ENCODE data around the gene ABR. TPM values are rescaled to one million over a fixed set of nuclear protein-coding genes. Genes with fewer than 3 reads are reported as not detected.
A peak's percentile ranks its signal among the peaks of the same experiment; 100 is the strongest.

ABR gene
- total and polyA plus RNA-seq, 4 donors = 2.7 to 12.9 (median 6.8) TPM

GRCh38 chr17:1180958-1181752, 1.4 kb upstream of the ABR start:
- no peaks in the 10 kb centered on the region for H3K9me3 ChIP-seq (ENCODE audit: control insufficient read depth in 4 of 4, low read length in 3 of 4)
- no peaks in the 10 kb centered on the region for H3K36me3 ChIP-seq (ENCODE audit: control insufficient read depth in 4 of 4, insufficient read depth in 3 of 4, low read depth in 1 of 4, low read length in 3 of 4)
- no peak overlapping the region for H3K4me3 ChIP-seq (ENCODE audit: low read depth in 1 of 3, low read length in 3 of 3)
- DNase-seq (ENCODE audit: low spot score) = no peak
- 43% methylated on average over 23 of the region's 23 CpGs for WGBS
- no peak overlapping the region for H3K9ac ChIP-seq (ENCODE audit: low read depth in 1 of 2, low read length in 2 of 2)
- TF ChIP-seq ATF3 (IDR thresholded peaks at IDR 0.05) (no peak), FOXA1 (IDR thresholded peaks at IDR 0.05) (no peak), MAX (IDR thresholded peaks at IDR 0.05) (no peak), YY1 (IDR thresholded peaks at IDR 0.05) (no peak), EGR1 (IDR thresholded peaks at IDR 0.05; ENCODE audit: low read depth in 2 of 2) (no peak), RXRA (IDR thresholded peaks at IDR 0.05) (no peak), NR2F2 (IDR thresholded peaks at IDR 0.05) (no peak), RAD21 (IDR thresholded peaks at IDR 0.05) (no peak), TAF1 (conservative IDR thresholded peaks at IDR 0.05) (no peak), JUND (IDR thresholded peaks at IDR 0.05) (no peak), CTCF (IDR thresholded peaks at IDR 0.05; ENCODE audit: low read depth, low read length, missing input control) (no peak), HNF4A (conservative IDR thresholded peaks at IDR 0.05) (no peak), FOXA2 (IDR thresholded peaks at IDR 0.05) (no peak), REST (IDR thresholded peaks at IDR 0.05) (no peak)
- H3K27me3 ChIP-seq (ENCODE audit: control insufficient read depth in 4 of 4, insufficient read depth in 4 of 4, low read length in 3 of 4) = peaks cover 0 to 7% (median 2%) of the 10 kb centered on the region in 4 donors
- H3K4me1 ChIP-seq (ENCODE audit: control insufficient read depth in 4 of 4, insufficient read depth in 4 of 4, low read length in 3 of 4) = peaks cover 0 to 13% (median 4%) of the 10 kb centered on the region in 4 donors
- H3K27ac ChIP-seq (ENCODE audit: low read depth in 1 of 2, low read length in 2 of 2) = no peak overlapping the region

- no peak for DNase-seq (ENCODE audit: low spot score)
- peaks cover 0 to 13% (median 4%) of the 10 kb centered on the region in 4 donors for H3K4me1 ChIP-seq (ENCODE audit: control insufficient read depth in 4 of 4, insufficient read depth in 4 of 4, low read length in 3 of 4)
- whole genome bisulfite sequencing = 2% methylated on average over 69 of the region's 69 CpGs
- H3K36me3 ChIP-seq (ENCODE audit: control insufficient read depth in 4 of 4, insufficient read depth in 3 of 4, low read depth in 1 of 4, low read length in 3 of 4) = no peaks in the 10 kb centered on the region
- H3K9me3 ChIP-seq (ENCODE audit: control insufficient read depth in 4 of 4, low read length in 3 of 4) = no peaks in the 10 kb centered on the region
- peak overlapping the region in 1 of 3 donors; percentile 60 for H3K4me3 ChIP-seq (ENCODE audit: low read depth in 1 of 3, low read length in 3 of 3)
- H3K27me3 ChIP-seq (ENCODE audit: control insufficient read depth in 4 of 4, insufficient read depth in 4 of 4, low read length in 3 of 4) = peaks cover 0 to 7% (median 2%) of the 10 kb centered on the region in 4 donors
- H3K27ac ChIP-seq (ENCODE audit: low read depth in 1 of 2, low read length in 2 of 2) = no peak overlapping the region
- no peak overlapping the region for H3K9ac ChIP-seq (ENCODE audit: low read depth in 1 of 2, low read length in 2 of 2)
- TF ChIP-seq JUND (IDR thresholded peaks at IDR 0.05) (no peak), CTCF (IDR thresholded peaks at IDR 0.05; ENCODE audit: low read depth, low read length, missing input control) (no peak), REST (IDR thresholded peaks at IDR 0.05) (no peak), RAD21 (IDR thresholded peaks at IDR 0.05) (no peak), YY1 (IDR thresholded peaks at IDR 0.05) (no peak)
Observed at GRCh38 chr17:1179112-1179817, 516 bp downstream of the ABR start.

All from liver (tissue), 9 donors.